ENCODE measurements around the gene NQO2. TPM values are rescaled to one million over a fixed set of nuclear protein-coding genes. Genes with fewer than 3 reads are reported as not detected.
A peak's percentile ranks its signal among the peaks of the same experiment; 100 is the strongest.

The NQO2 gene
- total and polyA plus RNA-seq, 10 donors, result 16.3 to 55.1 (median 30.7) TPM

DNA sequence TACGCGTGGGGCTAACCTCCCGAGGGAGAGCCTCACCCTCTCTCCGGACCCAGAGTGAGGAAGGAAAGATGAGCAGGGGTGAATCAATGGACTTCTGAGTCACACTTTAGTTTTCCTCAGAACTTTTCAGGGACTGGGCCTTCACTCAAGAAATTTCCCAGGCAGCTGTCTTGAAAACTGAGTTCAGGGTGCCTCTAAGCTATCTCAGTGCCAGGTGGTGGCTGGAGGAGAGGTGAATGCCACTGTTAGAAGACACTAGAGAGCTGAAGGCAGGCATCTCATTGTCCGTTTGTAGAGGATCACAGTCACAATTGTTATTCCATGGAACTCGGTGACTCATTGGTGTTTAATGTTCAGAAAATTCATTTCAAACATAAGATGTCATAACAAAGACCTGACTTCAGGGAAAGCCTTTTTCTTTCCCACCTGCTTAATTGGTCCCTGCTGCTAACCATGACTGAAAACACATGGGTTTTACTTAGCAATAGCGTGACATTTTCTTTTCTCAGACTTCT is 23.1 kb upstream of the NQO2 start:
- H3K27me3 ChIP-seq (replicated peaks in 1 of 7), result no peaks in the 10 kb centered on the region
- H3K9me3 ChIP-seq, result no peaks in the 10 kb centered on the region
- H3K36me3 ChIP-seq, result no peaks in the 10 kb centered on the region
- H3K4me3 ChIP-seq, result no peak overlapping the region
- intact Hi-C loops (cut with DNase I; ENCODE audit: low total_unique reads), result no loop called here
- peak overlapping the region in 1 of 8 donors; percentile 22 for H3K27ac ChIP-seq
- DNase-seq, result no peak
- 72 to 83% (median 76%) methylated on average over 7 of the region's 7 CpGs for WGBS, 5 donors
- no peak for TF ChIP-seq POLR2A (IDR thresholded peaks at IDR 0.05)
- no peak for TF ChIP-seq CTCF (IDR thresholded peaks at IDR 0.05 in 8 of 11, conservative IDR thresholded peaks at IDR 0.05 in 3 of 11)
- TF ChIP-seq POLR2AphosphoS5 (IDR thresholded peaks at IDR 0.05), result no peak
- peaks cover 7 to 70% (median 52%) of the 10 kb centered on the region in 6 donors for H3K4me1 ChIP-seq

GRCh38 chr6:2977290-2977689 is 22.4 kb upstream of the NQO2 start:
- H3K27ac ChIP-seq, result peak overlapping the region in 5 of 8 donors; percentile 27 to 81 (median 78)
- no peaks in the 10 kb centered on the region for H3K27me3 ChIP-seq (replicated peaks in 1 of 7)
- no peaks in the 10 kb centered on the region for H3K36me3 ChIP-seq
- no peak for DNase-seq
- H3K4me3 ChIP-seq, result no peak overlapping the region
- no peak for TF ChIP-seq CTCF (IDR thresholded peaks at IDR 0.05 in 8 of 11, conservative IDR thresholded peaks at IDR 0.05 in 3 of 11)
- TF ChIP-seq POLR2A (IDR thresholded peaks at IDR 0.05), result no peak
- no peak for TF ChIP-seq POLR2AphosphoS5 (IDR thresholded peaks at IDR 0.05)
- 65 to 93% (median 88%) methylated on average over 5 of the region's 5 CpGs for WGBS, 5 donors
- no peaks in the 10 kb centered on the region for H3K9me3 ChIP-seq
- intact Hi-C loops (cut with DNase I; ENCODE audit: low total_unique reads), result no loop called here
- peaks cover 6 to 70% (median 51%) of the 10 kb centered on the region in 6 donors for H3K4me1 ChIP-seq

DNA sequence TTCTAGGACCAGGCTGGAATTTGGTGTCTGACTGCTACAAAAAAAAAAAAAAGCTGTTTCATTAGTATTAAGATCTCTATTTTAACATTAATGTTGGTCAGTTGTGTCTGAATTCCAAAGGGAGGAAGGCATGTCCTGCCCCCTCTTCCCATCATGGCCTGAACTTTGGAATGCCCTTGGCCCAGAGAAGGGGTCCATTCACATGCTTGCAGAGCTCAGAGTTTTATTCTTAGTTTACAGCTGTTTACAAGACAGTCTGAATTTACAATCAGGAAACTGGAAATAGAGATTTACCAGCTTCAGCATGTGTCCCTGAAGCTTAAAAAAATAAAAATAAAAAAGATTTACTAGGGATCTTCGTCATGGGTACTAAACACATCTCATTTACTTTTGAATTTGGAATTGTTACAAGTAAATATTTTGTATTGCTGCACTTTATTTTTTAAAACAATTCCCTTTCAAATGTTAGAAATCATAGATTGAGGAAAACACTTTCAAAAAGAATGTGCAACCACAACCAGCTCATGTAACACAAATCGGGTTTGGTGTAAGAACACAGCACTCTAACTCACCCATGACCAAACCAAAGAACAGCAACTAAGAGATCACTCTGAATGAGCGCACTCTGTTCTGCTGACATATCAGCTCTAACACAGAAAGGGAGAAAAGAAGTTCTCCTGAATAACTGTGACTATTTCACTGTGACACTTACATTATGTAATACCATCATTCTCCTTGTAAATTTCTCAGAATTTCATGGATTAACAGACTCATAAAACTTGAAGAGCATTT is 21.7 kb upstream of the NQO2 start:
- 69 to 80% (median 74%) methylated on average over 3 of the region's 3 CpGs for WGBS, 5 donors
- TF ChIP-seq POLR2AphosphoS5 (IDR thresholded peaks at IDR 0.05) (peak in 1 of 3 donors; percentile 55), POLR2A (IDR thresholded peaks at IDR 0.05) (no peak), CTCF (IDR thresholded peaks at IDR 0.05 in 8 of 11, conservative IDR thresholded peaks at IDR 0.05 in 3 of 11) (no peak)
- DNase-seq, result no peak
- intact Hi-C loops (cut with DNase I; ENCODE audit: low total_unique reads), result no loop called here
- no peaks in the 10 kb centered on the region for H3K9me3 ChIP-seq
- peaks cover 7 to 70% (median 50%) of the 10 kb centered on the region in 6 donors for H3K4me1 ChIP-seq
- H3K36me3 ChIP-seq, result no peaks in the 10 kb centered on the region
- no peak overlapping the region for H3K4me3 ChIP-seq
- H3K27ac ChIP-seq, result peak overlapping the region in 6 of 8 donors; percentile 27 to 81 (median 58)
- H3K27me3 ChIP-seq (replicated peaks in 1 of 7), result no peaks in the 10 kb centered on the region

DNA sequence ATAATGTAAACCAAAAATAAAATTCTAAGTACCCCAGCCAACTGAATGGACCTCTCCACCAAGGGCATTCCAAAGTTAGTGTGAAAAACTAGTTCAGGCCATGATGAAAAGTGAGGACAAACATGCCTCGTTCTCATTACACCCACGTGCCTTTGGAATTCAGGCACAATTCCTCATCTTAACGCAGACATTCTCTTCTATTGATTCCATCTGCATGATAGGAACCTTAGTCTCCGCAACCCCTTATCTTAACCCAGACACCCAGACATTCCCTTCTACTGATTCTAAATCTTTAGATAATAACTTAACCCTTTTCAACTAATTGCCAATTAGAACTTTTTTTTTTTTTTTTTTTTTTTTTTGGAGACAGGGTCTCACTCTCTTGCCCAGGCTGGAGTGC is 20.8 kb upstream of the NQO2 start:
- 83 to 95% (median 92%) methylated on average over 4 of the region's 4 CpGs for WGBS, 5 donors
- DNase-seq, result no peak
- TF ChIP-seq POLR2A (IDR thresholded peaks at IDR 0.05) (no peak), CTCF (IDR thresholded peaks at IDR 0.05 in 8 of 11, conservative IDR thresholded peaks at IDR 0.05 in 3 of 11) (no peak), POLR2AphosphoS5 (IDR thresholded peaks at IDR 0.05) (no peak)
- Histone ChIP-seq H3K9me3 (no peaks in the 10 kb centered on the region), H3K4me3 (no peak overlapping the region), H3K27me3 (replicated peaks in 1 of 7) (no peaks in the 10 kb centered on the region), H3K27ac (peak overlapping the region in 5 of 8 donors; percentile 69 to 81 (median 78)), H3K4me1 (peaks cover 7 to 67% (median 46%) of the 10 kb centered on the region in 6 donors), H3K36me3 (no peaks in the 10 kb centered on the region)
- intact Hi-C loops (cut with DNase I; ENCODE audit: low total_unique reads), result no loop called here
